Activated naive CD8-positive, alpha-beta T cell (primary cell): Measurements from ENCODE around the gene SLC15A3.

Experiments used
- H3K27ac Mint-ChIP-seq: one replicate; pipeline ENCODE4 v1.8.0; 2021; ENCODE audit warnings: mixed read lengths
- H3K27me3 Mint-ChIP-seq: one replicate; pipeline ENCODE4 v1.8.0; 2021; ENCODE audit warnings: mixed read lengths
- H3K36me3 Mint-ChIP-seq: one replicate; pipeline ENCODE4 v1.8.0; 2021; ENCODE audit warnings: mixed read lengths
- H3K4me1 Mint-ChIP-seq: one replicate; pipeline ENCODE4 v1.8.0; 2021; ENCODE audit warnings: low read depth, mixed read lengths
- H3K4me3 Mint-ChIP-seq: one replicate; pipeline ENCODE4 v1.8.0; 2021; ENCODE audit warnings: mild to moderate bottlenecking, mixed read lengths
- H3K9me3 Mint-ChIP-seq: one replicate; pipeline ENCODE4 v1.8.0; 2021; ENCODE audit warnings: low read depth, mixed read lengths

The SLC15A3 gene

DNA sequence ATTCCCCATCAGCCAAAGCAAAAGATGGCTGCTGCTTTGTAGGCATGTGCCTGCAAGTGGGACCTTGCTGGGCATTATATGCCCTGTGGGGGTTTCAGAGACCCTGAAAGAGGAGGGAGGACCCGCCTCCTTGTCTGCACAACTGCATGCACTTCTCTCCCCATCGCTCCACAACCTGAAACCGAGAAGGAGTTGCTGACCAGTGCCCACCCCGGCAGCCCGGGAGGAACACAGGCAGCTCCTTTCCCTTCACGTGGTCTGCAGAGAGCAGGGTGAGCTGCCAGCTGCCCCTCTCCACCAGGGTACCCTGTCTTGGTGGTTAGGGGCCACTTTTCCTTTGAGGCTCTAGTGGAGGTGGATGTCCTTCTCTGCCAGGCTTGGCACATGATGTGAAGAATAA lies 29.1 kb downstream of the SLC15A3 start:
- H3K9me3 Mint-ChIP-seq: no peaks in the 10 kb centered on the region
- H3K4me3 Mint-ChIP-seq: no peak overlapping the region
- H3K27me3 Mint-ChIP-seq: no peaks in the 10 kb centered on the region
- H3K36me3 Mint-ChIP-seq: peaks cover 18% of the 10 kb centered on the region
- H3K27ac Mint-ChIP-seq: no peak overlapping the region
- H3K4me1 Mint-ChIP-seq: peaks cover 33% of the 10 kb centered on the region

DNA sequence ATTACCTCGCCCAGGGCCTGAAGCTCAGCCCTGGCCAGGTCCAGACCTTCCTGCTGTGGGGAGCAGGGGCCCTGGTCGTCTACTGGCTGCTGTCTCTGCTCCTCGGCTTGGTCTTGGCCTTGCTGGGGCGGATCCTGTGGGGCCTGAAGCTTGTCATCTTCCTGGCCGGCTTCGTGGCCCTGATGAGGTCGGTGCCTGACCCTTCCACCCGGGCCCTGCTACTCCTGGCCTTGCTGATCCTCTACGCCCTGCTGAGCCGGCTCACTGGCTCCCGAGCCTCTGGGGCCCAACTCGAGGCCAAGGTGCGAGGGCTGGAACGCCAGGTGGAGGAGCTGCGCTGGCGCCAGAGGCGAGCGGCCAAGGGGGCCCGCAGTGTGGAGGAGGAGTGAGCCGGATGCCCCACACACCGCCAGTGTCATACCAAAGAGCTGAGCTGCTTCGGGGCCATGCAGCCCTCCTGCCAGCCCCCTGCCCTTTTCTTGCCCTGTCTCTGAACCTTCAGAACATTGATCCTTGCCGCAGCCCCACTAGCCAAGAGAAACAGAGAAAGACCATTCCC lies 30.1 kb downstream of the SLC15A3 start:
- Mint-ChIP-seq H3K27me3 (no peaks in the 10 kb centered on the region), H3K4me1 (peaks cover 39% of the 10 kb centered on the region), H3K9me3 (no peaks in the 10 kb centered on the region), H3K36me3 (peaks cover 18% of the 10 kb centered on the region), H3K27ac (no peak overlapping the region), H3K4me3 (no peak overlapping the region)

DNA sequence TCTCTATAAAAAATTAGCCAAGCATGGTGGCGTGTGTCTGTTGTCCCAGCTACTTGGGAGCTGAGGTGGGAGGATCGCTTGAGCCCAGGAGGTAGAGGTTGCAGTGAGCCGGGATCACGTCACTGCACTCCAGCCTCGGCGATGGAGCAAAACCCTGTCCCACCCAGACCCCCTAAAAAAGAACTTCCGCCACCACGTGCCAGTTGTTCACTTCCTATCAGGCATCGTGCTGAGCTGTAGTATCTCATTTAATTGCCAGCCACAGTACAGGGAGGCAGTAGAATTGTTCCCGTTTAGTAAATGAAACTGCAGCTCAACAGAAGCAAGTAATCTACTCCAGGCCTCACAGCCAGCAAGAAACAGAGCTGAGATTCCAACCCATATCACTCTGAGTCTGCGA lies 30.7 kb downstream of the SLC15A3 start:
- Mint-ChIP-seq H3K27ac (no peak overlapping the region), H3K4me3 (no peak overlapping the region), H3K36me3 (peaks cover 18% of the 10 kb centered on the region), H3K9me3 (no peaks in the 10 kb centered on the region), H3K4me1 (peaks cover 45% of the 10 kb centered on the region), H3K27me3 (no peaks in the 10 kb centered on the region)

DNA sequence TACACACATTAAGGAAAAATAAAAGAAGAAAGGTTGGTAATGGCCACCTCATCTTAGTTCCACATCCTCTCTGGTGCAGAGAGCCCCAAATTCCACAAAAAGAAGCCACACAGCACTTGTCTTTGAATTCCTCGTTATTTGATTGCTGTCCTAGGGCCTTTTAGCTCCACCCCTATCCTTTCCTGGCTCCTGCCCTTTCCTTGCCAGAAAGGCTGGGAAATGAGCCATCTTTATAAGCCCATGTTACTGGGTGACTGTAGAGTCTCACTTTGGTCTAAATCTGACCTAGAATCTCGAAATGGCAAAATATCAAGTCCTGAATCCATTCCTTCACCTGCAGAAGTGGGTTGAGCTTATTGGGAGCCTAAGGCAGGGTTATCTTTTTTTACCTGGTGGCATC lies 32.0 kb downstream of the SLC15A3 start:
- Mint-ChIP-seq H3K36me3 (peaks cover 22% of the 10 kb centered on the region), H3K27me3 (no peaks in the 10 kb centered on the region), H3K9me3 (no peaks in the 10 kb centered on the region), H3K4me3 (no peak overlapping the region), H3K27ac (no peak overlapping the region), H3K4me1 (peaks cover 44% of the 10 kb centered on the region)

DNA sequence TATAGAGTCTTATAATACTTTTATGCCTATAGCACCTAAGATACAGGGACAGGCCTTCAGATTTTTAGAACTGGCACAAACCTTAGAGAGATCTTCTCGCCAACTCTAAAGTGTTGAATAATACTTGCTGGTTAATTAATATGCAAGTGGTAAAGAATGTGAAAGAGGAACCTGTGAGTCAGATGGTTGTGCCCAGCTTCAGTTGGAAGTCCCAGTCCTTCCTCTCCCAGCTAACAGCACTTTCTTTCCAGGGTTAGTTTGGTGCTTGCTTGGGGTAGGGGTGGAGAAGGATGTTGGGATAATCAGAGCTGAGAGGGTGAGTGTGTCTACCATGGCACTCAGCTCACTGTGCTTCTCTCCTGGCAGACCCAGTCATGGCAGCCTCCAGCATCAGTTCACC lies 32.7 kb downstream of the SLC15A3 start:
- Mint-ChIP-seq H3K9me3 (no peaks in the 10 kb centered on the region), H3K36me3 (peaks cover 22% of the 10 kb centered on the region), H3K27me3 (no peaks in the 10 kb centered on the region), H3K27ac (no peak overlapping the region), H3K4me1 (peaks cover 46% of the 10 kb centered on the region), H3K4me3 (peak overlapping the region; percentile 27)

DNA sequence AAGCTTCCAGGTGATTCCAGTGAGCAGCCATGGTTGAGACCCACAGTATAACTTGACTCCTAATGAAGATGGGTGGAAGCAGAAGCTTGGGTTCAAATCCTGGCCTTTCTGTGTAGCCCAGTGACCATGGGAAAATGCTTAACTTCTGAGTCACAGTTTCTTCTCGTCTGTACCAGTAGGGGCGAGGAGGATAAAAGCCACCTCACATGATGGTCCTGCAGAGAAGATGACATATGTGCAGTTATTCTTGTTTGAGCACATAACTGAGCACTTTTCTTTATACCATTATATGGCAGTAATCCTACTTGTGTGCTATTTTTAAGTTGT lies 33.1 kb downstream of the SLC15A3 start:
- Mint-ChIP-seq H3K4me3 (no peak overlapping the region), H3K27ac (no peak overlapping the region), H3K4me1 (peaks cover 45% of the 10 kb centered on the region), H3K36me3 (peaks cover 22% of the 10 kb centered on the region), H3K9me3 (no peaks in the 10 kb centered on the region), H3K27me3 (no peaks in the 10 kb centered on the region)

DNA sequence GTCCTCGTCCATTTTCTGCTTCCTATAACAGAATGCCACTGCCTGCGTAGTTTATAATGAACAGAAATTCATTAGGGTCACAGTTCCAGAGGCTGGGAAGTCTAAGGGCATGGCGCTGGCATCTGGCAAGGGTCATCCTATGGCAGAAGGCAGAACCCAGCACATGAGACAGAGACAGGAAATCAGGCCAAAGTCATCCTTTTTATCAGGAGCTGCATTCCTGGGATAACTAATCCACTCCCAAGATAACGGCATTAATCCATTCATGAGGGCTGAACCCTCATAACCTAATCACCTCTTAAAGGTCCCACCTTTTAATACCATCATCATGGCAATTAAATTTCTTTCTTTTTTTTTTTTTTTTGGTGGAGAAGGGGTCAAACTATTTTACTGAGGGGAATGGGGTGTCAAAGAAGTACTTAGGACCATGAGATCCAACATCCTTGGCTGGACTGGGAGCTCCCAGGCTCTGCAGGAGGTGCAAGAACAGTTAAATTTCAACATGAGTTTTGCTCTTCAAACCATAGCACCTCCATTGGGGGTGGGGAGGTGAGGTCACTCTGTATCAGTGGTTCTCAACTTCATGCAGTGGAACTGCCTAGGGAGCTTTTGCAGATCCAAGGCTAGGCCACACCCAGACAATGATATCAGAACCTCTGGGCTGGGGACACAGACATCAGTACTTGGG lies 33.6 kb downstream of the SLC15A3 start:
- no peak overlapping the region for H3K4me3 Mint-ChIP-seq
- no peaks in the 10 kb centered on the region for H3K9me3 Mint-ChIP-seq
- H3K27me3 Mint-ChIP-seq: no peaks in the 10 kb centered on the region
- H3K36me3 Mint-ChIP-seq: peaks cover 22% of the 10 kb centered on the region
- H3K27ac Mint-ChIP-seq: no peak overlapping the region
- peaks cover 48% of the 10 kb centered on the region for H3K4me1 Mint-ChIP-seq

DNA sequence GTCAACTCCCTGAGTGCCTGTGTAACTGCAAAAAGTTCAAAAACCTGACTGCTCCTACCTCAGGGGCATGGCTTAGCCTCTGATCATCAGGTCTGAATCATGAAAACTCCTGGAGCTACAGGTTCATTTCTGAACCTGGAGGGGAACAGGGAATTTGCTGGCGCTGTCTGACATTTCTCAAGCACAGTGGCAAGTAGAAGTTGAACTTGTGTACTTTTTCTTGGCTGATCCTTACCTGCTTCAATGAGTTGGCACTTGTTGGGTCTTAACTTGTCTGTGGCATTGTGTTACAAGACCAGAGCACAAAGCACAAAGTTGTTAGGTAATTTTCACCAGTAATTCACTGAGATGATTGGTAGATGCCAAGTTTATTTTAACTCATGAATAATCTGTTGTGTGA lies 34.7 kb downstream of the SLC15A3 start:
- Mint-ChIP-seq H3K9me3 (no peaks in the 10 kb centered on the region), H3K4me3 (peak overlapping the region; percentile 59), H3K36me3 (peaks cover 19% of the 10 kb centered on the region), H3K4me1 (peaks cover 56% of the 10 kb centered on the region), H3K27me3 (no peaks in the 10 kb centered on the region), H3K27ac (no peak overlapping the region)

DNA sequence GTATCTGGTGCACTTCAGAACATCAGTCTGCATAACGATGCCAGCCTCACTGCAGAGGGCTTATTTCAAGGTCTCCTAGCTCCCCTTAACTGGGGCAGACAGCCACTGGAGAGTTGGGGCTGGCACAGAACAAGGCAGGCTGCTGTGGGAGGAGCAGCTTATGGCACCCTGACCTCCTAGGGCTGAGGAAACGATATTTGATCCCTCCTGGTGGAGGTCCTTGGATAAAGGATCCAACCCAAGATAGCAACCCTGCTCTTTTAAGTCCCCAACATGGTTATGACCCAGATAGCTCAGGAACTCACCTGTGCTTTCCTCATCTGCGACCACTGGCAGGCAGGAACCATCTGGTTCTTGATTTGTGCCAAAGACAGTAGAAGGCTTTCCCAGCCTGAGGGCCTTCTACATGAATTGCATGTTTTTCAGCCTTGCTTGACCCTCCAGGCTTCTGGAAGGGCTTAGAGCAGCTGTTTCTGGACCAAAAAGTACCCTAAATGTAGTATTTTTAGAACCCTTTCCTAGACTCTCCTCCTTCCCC lies 35.2 kb downstream of the SLC15A3 start:
- H3K36me3 Mint-ChIP-seq: peaks cover 19% of the 10 kb centered on the region
- no peaks in the 10 kb centered on the region for H3K9me3 Mint-ChIP-seq
- peaks cover 61% of the 10 kb centered on the region for H3K4me1 Mint-ChIP-seq
- H3K27ac Mint-ChIP-seq: peak overlapping the region; percentile 41
- peak overlapping the region; percentile 59 for H3K4me3 Mint-ChIP-seq
- H3K27me3 Mint-ChIP-seq: no peaks in the 10 kb centered on the region

DNA sequence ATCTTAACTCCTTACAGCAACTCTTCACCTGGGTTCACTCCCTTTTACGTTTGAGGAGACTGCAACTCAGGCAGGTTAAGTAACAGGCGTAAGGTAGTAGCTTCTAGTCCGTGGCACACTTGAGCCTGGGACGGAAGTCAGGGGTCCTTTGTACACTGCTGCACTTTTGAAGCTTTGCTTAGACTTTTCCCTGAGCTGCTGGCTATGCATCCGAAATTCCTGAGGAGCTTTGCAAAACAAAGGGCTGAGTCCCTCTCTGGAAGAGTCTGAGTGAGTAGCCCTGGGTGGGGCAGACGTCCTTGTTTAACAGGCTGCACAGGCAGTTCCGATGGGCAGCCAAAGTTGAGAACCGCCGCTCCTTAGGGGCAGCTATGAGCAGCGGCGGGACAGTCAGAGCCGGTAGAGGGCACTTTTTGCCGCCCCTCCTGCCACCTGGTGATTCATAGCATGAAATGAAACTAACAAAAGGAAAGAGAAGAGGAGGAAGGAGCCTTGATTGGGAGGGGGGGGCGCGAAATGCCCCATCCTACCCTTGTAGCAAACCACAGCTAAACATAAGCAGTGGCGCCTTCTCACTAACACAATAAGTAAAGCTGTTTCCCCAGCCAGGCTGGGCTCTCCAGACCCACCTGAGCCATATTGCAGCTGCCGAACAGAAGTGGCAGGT lies 36.6 kb downstream of the SLC15A3 start:
- Mint-ChIP-seq H3K4me3 (peak overlapping the region; percentile 99), H3K27me3 (no peaks in the 10 kb centered on the region), H3K4me1 (peaks cover 75% of the 10 kb centered on the region), H3K9me3 (no peaks in the 10 kb centered on the region), H3K27ac (peak overlapping the region; percentile 89), H3K36me3 (peaks cover 10% of the 10 kb centered on the region)

DNA sequence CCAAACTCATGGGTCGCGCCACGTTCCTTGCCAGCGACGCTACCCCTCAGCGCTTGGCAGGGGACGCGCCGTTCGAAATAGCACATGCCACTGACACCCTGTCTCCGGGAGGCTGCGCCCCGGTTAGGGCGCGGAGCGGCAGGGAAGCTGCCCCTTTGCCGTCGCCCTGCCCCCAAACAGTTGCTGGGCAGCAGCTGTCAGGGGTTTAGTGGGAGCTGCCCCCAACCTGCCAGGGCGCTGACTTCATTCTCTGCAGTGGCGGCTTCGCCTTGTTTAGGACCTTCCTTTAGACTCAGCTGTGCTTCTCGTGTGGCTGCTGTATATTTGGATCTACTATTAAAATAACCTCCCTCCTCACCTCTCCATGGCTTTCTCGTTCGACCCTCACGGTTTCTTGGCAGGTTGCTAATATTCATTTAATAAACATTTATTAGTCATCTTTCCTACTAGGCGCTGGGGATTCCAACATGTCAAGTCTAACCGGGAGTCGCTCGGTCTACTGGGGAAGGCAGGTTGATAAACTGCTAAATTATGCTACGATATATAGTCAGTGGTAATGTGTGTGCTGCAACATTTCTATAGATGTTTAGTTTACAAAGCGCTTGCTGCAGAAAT lies 37.2 kb downstream of the SLC15A3 start:
- H3K4me1 Mint-ChIP-seq: peaks cover 77% of the 10 kb centered on the region
- no peaks in the 10 kb centered on the region for H3K27me3 Mint-ChIP-seq
- H3K9me3 Mint-ChIP-seq: no peaks in the 10 kb centered on the region
- peak overlapping the region; percentile 89 for H3K27ac Mint-ChIP-seq
- H3K4me3 Mint-ChIP-seq: peak overlapping the region; percentile 99
- peaks cover 9% of the 10 kb centered on the region for H3K36me3 Mint-ChIP-seq

DNA sequence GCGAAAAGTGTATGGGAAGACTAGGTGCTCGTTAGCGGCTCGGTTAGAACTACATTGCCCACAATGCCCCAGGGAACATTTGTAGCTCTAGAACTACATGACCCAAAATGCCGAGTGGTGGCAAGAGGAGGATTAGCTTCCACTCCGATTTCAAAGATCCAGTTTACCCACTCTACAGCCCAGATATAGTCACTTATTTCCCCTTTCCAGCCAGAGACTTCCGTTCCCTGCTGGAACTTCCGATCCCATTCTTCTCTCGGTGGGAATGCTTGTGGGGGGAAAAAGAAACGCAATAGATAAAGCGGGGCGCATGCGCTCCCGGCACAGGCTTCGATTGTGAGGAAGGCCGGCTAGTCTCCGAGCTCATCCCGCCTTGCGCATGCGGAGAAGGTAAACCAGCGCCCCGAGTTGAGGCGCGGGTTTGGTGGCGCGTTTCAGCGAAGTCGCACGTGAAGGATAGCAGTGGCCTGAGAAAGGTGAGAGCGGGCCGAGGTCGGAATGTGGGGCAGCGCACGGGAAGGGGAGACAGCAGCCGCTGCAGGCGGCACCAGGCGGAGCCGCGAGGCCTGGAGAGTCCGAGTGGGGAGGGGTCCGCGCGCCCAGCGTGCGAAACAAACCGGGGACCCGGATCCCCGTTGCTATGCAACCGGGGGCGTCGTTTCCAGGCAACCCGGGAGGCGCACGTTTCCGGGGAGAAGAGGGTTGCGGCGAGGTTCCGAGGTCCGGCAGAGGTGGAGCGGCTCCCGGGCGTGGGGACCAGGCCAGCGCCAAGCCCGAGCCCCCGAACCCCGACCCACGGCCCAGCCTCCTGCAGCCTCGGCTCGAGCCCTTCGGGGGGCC lies 38.0 kb downstream of the SLC15A3 start, which contains the start of gene TMEM109:
TMEM109 (plus strand) TSS at position 366 of the 840 bp plus-strand sequence. CDS start 5,536 bp downstream, outside the sequence.
- Mint-ChIP-seq H3K9me3 (no peaks in the 10 kb centered on the region), H3K4me1 (peaks cover 70% of the 10 kb centered on the region), H3K4me3 (peak within 1 kb of the TSS; percentile 99), H3K27ac (peak within 1 kb of the TSS; percentile 99), H3K36me3 (peaks cover 6% of the 10 kb centered on the region), H3K27me3 (no peaks in the 10 kb centered on the region)

DNA sequence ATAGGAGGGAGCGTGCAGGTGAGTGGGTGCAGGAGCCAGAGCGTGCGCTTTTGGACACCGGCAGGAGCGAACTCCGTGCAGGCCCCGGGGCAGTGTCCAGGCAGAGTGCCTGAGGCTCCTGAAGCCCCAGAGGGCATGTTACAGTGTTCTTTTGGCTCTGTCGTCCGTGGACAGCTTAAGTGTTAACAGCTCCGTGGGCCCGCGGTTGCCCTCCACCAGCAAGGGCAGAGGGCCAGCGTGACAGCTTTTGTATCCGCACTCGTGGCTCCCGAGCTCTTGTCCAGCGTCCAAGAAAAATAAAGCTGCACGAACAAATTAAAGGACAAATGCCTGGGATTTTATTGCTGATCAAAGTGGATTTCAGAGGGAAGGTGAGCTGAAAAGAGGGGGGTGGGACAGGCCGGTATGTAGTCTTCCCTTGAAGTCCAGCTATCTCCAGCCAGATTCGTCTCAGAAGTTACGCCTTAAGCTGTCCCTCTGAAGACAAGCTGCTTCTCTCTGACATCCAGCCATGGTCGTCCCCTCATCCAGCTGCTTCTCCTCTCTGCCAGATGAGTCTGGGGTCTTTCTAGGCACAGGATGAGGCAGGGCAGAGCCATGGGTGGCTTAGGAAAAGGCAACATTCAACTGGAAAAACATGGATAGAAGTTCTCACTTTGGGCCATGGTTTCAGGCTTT lies 39.0 kb downstream of the SLC15A3 start:
- Mint-ChIP-seq H3K27ac (peak overlapping the region; percentile 99), H3K4me1 (peaks cover 63% of the 10 kb centered on the region)

More for the DNA sequence above, 39.0 kb downstream of the SLC15A3 start:
- Mint-ChIP-seq H3K27me3 (no peaks in the 10 kb centered on the region), H3K9me3 (no peaks in the 10 kb centered on the region), H3K4me3 (peak overlapping the region; percentile 99), H3K36me3 (peaks cover 6% of the 10 kb centered on the region)
